ENCODE results near the gene ANAPC10.

Gene ANAPC10

DNA sequence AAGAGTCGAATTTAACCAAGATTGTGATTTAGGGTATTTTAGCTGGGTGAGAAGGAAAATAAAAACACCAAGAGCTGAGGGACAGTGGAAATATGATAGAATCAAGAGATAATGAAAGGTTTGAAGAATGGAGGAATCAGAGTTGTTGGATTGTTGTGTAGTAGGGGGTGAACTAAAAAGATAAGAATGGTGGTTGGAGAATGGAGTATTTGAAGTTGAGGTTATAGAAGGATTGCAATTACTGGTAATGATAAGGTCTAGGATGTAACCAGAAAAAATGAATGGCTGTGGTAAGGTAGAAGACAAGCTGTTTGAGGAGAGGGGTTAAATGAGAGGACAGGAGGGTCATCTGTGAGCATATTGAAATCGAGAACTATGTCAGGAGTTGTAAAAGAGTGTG is 4.6 kb upstream of the ANAPC10 start:
- WGBS, 2 experiments: 92 to 95% methylated on average over 2 of the region's 2 CpGs
- no peaks in the 10 kb centered on the region for H3K27me3 ChIP-seq (ENCODE audit: control insufficient read depth, insufficient read depth, low read length, poor library complexity, severe bottlenecking)
- H3K9me3 ChIP-seq (ENCODE audit: control insufficient read depth, low read length): no peaks in the 10 kb centered on the region
- peaks cover 3% of the 10 kb centered on the region for H3K4me1 ChIP-seq (ENCODE audit: control insufficient read depth, insufficient read depth, low read length)
- H3K4me3 ChIP-seq (ENCODE audit: insufficient read depth, low read depth, low read length): no peak overlapping the region
- no peak overlapping the region for H3K27ac ChIP-seq (ENCODE audit: insufficient read depth, low read depth, low read length, poor library complexity, severe bottlenecking)
- H3K36me3 ChIP-seq (ENCODE audit: control insufficient read depth, insufficient read depth, low read length): peaks cover 4% of the 10 kb centered on the region

DNA sequence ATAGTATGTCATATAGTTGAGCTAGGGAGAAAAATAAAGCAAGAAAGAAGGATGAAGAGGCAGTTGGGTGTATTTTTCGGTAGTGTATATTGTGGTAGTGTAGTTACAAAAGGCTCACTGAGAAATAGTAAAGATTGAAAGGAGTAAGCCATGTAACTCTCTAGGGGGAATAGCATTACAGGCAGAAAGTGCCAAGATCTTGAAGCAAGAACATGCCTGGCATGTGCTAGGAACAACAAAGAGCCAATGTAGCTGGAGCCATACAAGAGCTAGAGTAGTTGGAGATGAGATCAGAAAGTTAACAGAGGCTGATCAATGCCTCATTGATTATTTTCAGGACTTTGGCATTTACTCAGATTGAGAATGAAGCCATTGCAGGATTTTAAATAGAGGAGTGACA is 3.1 kb upstream of the ANAPC10 start:
- Histone ChIP-seq H3K27ac (ENCODE audit: insufficient read depth, low read depth, low read length, poor library complexity, severe bottlenecking) (no peak overlapping the region), H3K4me1 (ENCODE audit: control insufficient read depth, insufficient read depth, low read length) (peaks cover 3% of the 10 kb centered on the region), H3K9me3 (ENCODE audit: control insufficient read depth, low read length) (no peaks in the 10 kb centered on the region), H3K27me3 (ENCODE audit: control insufficient read depth, insufficient read depth, low read length, poor library complexity, severe bottlenecking) (no peaks in the 10 kb centered on the region), H3K4me3 (ENCODE audit: insufficient read depth, low read depth, low read length) (no peak overlapping the region), H3K36me3 (ENCODE audit: control insufficient read depth, insufficient read depth, low read length) (peaks cover 4% of the 10 kb centered on the region)
- 96% methylated on average over 1 of the region's 1 CpG for WGBS, 2 experiments

DNA sequence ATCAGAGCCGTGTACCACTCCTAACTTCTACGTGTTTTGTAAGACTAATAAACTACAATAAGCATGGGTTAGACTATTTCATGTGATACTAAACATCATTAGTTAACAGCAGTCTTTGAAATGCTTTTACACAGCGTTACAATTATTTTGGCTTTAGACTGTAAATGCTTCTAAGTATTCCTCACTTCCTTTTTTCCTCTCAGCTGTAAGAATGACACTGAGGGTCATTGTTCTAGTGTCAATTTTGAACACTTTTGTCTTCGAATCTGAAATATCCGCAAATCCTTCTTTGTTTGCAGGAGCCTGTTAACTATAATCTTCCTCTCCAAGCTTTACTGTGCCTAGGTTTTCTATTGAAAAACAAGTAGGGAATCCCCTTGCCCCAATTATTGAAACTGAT is 1.7 kb upstream of the ANAPC10 start:
- Histone ChIP-seq H3K4me1 (ENCODE audit: control insufficient read depth, insufficient read depth, low read length) (peaks cover 3% of the 10 kb centered on the region), H3K27me3 (ENCODE audit: control insufficient read depth, insufficient read depth, low read length, poor library complexity, severe bottlenecking) (no peaks in the 10 kb centered on the region), H3K9me3 (ENCODE audit: control insufficient read depth, low read length) (no peaks in the 10 kb centered on the region), H3K27ac (ENCODE audit: insufficient read depth, low read depth, low read length, poor library complexity, severe bottlenecking) (no peak overlapping the region), H3K36me3 (ENCODE audit: control insufficient read depth, insufficient read depth, low read length) (peaks cover 12% of the 10 kb centered on the region), H3K4me3 (ENCODE audit: insufficient read depth, low read depth, low read length) (peak overlapping the region; percentile 77)
- WGBS, 2 experiments: 75 to 84% methylated on average over 3 to 5 of the region's 5 CpGs

- Histone ChIP-seq H3K36me3 (ENCODE audit: control insufficient read depth, insufficient read depth, low read length) (peaks cover 21% of the 10 kb centered on the region), H3K4me3 (ENCODE audit: insufficient read depth, low read depth, low read length) (peak overlapping the region; percentile 77), H3K9me3 (ENCODE audit: control insufficient read depth, low read length) (no peaks in the 10 kb centered on the region), H3K27ac (ENCODE audit: insufficient read depth, low read depth, low read length, poor library complexity, severe bottlenecking) (peak overlapping the region; percentile 81), H3K4me1 (ENCODE audit: control insufficient read depth, insufficient read depth, low read length) (peaks cover 3% of the 10 kb centered on the region), H3K27me3 (ENCODE audit: control insufficient read depth, insufficient read depth, low read length, poor library complexity, severe bottlenecking) (no peaks in the 10 kb centered on the region)
- WGBS, 2 experiments: 0 to 2% methylated on average over 9 of the region's 9 CpGs
Measured at GRCh38 chr4:145098675-145099037, 660 bp upstream of the ANAPC10 start.

DNA sequence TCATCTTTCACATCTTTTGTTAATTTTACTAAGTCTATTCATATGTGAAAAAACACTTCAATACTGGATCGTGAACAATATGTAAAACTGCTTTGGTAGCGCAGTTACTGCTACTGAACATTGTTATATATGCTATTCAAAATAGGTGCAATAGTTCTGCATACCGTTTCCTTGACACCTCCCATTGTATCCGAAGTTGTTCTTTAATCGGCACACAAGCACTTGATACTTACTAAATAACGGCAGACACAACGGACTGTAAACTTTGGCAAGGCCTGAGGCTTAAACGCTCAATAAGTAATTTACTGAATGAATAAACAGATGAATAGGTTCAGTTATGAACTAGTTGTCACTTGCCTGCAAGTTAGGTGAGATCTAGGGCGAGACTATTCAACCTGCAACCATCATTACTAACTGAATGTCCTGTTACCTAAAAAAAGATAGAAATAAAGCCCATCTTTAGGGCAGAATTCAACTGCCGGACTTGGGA is 620 bp downstream of the ANAPC10 start:
- H3K36me3 ChIP-seq (ENCODE audit: control insufficient read depth, insufficient read depth, low read length): peaks cover 29% of the 10 kb centered on the region
- peak overlapping the region; percentile 77 for H3K4me3 ChIP-seq (ENCODE audit: insufficient read depth, low read depth, low read length)
- peak overlapping the region; percentile 91 for H3K27ac ChIP-seq (ENCODE audit: insufficient read depth, low read depth, low read length, poor library complexity, severe bottlenecking)
- WGBS, 2 experiments: 31 to 40% methylated on average over 10 of the region's 10 CpGs
- no peaks in the 10 kb centered on the region for H3K9me3 ChIP-seq (ENCODE audit: control insufficient read depth, low read length)
- peaks cover 3% of the 10 kb centered on the region for H3K4me1 ChIP-seq (ENCODE audit: control insufficient read depth, insufficient read depth, low read length)
- no peaks in the 10 kb centered on the region for H3K27me3 ChIP-seq (ENCODE audit: control insufficient read depth, insufficient read depth, low read length, poor library complexity, severe bottlenecking)

GRCh38 chr4:145093638-145094037 is 4.4 kb downstream of the ANAPC10 start:
- 95 to 100% methylated on average over 1 of the region's 2 CpGs for WGBS, 2 experiments
- Histone ChIP-seq H3K36me3 (ENCODE audit: control insufficient read depth, insufficient read depth, low read length) (peaks cover 33% of the 10 kb centered on the region), H3K9me3 (ENCODE audit: control insufficient read depth, low read length) (no peaks in the 10 kb centered on the region), H3K4me1 (ENCODE audit: control insufficient read depth, insufficient read depth, low read length) (no peaks in the 10 kb centered on the region), H3K27me3 (ENCODE audit: control insufficient read depth, insufficient read depth, low read length, poor library complexity, severe bottlenecking) (no peaks in the 10 kb centered on the region), H3K4me3 (ENCODE audit: insufficient read depth, low read depth, low read length) (no peak overlapping the region), H3K27ac (ENCODE audit: insufficient read depth, low read depth, low read length, poor library complexity, severe bottlenecking) (no peak overlapping the region)

GRCh38 chr4:145090380-145090779 is 7.6 kb downstream of the ANAPC10 start:
- no peak overlapping the region for H3K4me3 ChIP-seq (ENCODE audit: insufficient read depth, low read depth, low read length)
- H3K27me3 ChIP-seq (ENCODE audit: control insufficient read depth, insufficient read depth, low read length, poor library complexity, severe bottlenecking): no peaks in the 10 kb centered on the region
- H3K9me3 ChIP-seq (ENCODE audit: control insufficient read depth, low read length): no peaks in the 10 kb centered on the region
- H3K27ac ChIP-seq (ENCODE audit: insufficient read depth, low read depth, low read length, poor library complexity, severe bottlenecking): no peak overlapping the region
- H3K36me3 ChIP-seq (ENCODE audit: control insufficient read depth, insufficient read depth, low read length): peaks cover 32% of the 10 kb centered on the region
- H3K4me1 ChIP-seq (ENCODE audit: control insufficient read depth, insufficient read depth, low read length): no peaks in the 10 kb centered on the region
- WGBS, 2 experiments: 93 to 100% methylated on average over 1 of the region's 1 CpG

GRCh38 chr4:145083891-145084605 is 13.9 kb downstream of the ANAPC10 start:
- WGBS, 2 experiments: 80 to 100% methylated on average over 1 of the region's 1 CpG

DNA sequence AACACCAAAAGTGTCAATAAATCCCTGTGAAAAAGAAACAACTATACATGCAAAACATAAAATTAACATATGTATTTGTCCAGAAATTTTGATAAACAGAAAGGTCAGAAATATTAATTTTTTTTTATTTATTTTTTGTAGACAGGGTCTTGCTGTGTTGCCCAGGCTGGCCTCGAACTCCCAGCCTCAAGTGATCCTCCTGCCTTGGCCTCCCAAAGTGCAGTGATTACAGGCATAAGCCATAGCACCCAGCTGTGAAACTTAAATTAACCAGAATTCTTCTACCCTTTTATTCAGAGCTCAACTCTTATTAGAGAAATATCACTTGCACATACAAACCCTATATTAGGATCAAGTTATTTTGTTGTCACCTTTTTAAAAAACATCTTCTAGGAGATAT is 16.2 kb downstream of the ANAPC10 start:
- Histone ChIP-seq H3K9me3 (ENCODE audit: control insufficient read depth, low read length) (no peaks in the 10 kb centered on the region), H3K27me3 (ENCODE audit: control insufficient read depth, insufficient read depth, low read length, poor library complexity, severe bottlenecking) (no peaks in the 10 kb centered on the region), H3K36me3 (ENCODE audit: control insufficient read depth, insufficient read depth, low read length) (peaks cover 13% of the 10 kb centered on the region), H3K27ac (ENCODE audit: insufficient read depth, low read depth, low read length, poor library complexity, severe bottlenecking) (no peak overlapping the region), H3K4me1 (ENCODE audit: control insufficient read depth, insufficient read depth, low read length) (no peaks in the 10 kb centered on the region), H3K4me3 (ENCODE audit: insufficient read depth, low read depth, low read length) (no peak overlapping the region)
- WGBS, 2 experiments: 94 to 100% methylated on average over 1 of the region's 1 CpG

More at GRCh38 chr4:145083891-145084605, 13.9 kb downstream of the ANAPC10 start:
- H3K27me3 ChIP-seq (ENCODE audit: control insufficient read depth, insufficient read depth, low read length, poor library complexity, severe bottlenecking): no peaks in the 10 kb centered on the region
- peaks cover 13% of the 10 kb centered on the region for H3K36me3 ChIP-seq (ENCODE audit: control insufficient read depth, insufficient read depth, low read length)
- H3K9me3 ChIP-seq (ENCODE audit: control insufficient read depth, low read length): no peaks in the 10 kb centered on the region
- H3K4me3 ChIP-seq (ENCODE audit: insufficient read depth, low read depth, low read length): no peak overlapping the region
- H3K27ac ChIP-seq (ENCODE audit: insufficient read depth, low read depth, low read length, poor library complexity, severe bottlenecking): no peak overlapping the region
- H3K4me1 ChIP-seq (ENCODE audit: control insufficient read depth, insufficient read depth, low read length): no peaks in the 10 kb centered on the region

- no peak overlapping the region for H3K27ac ChIP-seq (ENCODE audit: insufficient read depth, low read depth, low read length, poor library complexity, severe bottlenecking)
Measured at GRCh38 chr4:145076469-145076855, 21.5 kb downstream of the ANAPC10 start.

More at GRCh38 chr4:145076469-145076855, 21.5 kb downstream of the ANAPC10 start:
- H3K27me3 ChIP-seq (ENCODE audit: control insufficient read depth, insufficient read depth, low read length, poor library complexity, severe bottlenecking): no peaks in the 10 kb centered on the region
- no peaks in the 10 kb centered on the region for H3K9me3 ChIP-seq (ENCODE audit: control insufficient read depth, low read length)
- 89 to 95% methylated on average over 2 of the region's 2 CpGs for WGBS, 2 experiments
- H3K4me1 ChIP-seq (ENCODE audit: control insufficient read depth, insufficient read depth, low read length): no peaks in the 10 kb centered on the region
- peaks cover 9% of the 10 kb centered on the region for H3K36me3 ChIP-seq (ENCODE audit: control insufficient read depth, insufficient read depth, low read length)
- H3K4me3 ChIP-seq (ENCODE audit: insufficient read depth, low read depth, low read length): no peak overlapping the region
